HG03039 (cell line): ENCODE data around the gene VPS39.

Source experiments
- ATAC-seq: cut with Tn5 transposase; IDR thresholded peaks from one replicate; pipeline ENCODE4 v1.9.1; 2021; ENCODE audit warnings: mild to moderate bottlenecking, moderate library complexity; ENCODE audit not compliant: unreplicated experiment

The VPS39 gene

DNA sequence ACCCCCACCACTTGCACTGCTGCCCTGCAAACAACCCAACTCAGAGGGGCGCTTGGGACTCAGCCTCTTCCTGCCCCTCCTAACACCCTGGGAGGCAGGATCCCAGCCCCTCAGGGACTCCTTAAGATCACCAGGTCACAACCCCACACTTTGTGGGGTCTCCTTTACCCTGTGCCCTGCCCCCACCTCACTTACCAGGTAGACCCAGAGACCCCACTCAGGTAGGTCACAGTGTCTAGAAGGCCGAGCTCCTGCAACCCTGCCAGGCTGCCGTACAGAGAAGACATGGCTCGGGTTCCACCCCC is 60.7 kb downstream of the VPS39 start:
- ATAC-seq, result no peak

- ATAC-seq, result no peak
Observed at GRCh38 chr15:42146551-42147430, 61.3 kb downstream of the VPS39 start.

DNA sequence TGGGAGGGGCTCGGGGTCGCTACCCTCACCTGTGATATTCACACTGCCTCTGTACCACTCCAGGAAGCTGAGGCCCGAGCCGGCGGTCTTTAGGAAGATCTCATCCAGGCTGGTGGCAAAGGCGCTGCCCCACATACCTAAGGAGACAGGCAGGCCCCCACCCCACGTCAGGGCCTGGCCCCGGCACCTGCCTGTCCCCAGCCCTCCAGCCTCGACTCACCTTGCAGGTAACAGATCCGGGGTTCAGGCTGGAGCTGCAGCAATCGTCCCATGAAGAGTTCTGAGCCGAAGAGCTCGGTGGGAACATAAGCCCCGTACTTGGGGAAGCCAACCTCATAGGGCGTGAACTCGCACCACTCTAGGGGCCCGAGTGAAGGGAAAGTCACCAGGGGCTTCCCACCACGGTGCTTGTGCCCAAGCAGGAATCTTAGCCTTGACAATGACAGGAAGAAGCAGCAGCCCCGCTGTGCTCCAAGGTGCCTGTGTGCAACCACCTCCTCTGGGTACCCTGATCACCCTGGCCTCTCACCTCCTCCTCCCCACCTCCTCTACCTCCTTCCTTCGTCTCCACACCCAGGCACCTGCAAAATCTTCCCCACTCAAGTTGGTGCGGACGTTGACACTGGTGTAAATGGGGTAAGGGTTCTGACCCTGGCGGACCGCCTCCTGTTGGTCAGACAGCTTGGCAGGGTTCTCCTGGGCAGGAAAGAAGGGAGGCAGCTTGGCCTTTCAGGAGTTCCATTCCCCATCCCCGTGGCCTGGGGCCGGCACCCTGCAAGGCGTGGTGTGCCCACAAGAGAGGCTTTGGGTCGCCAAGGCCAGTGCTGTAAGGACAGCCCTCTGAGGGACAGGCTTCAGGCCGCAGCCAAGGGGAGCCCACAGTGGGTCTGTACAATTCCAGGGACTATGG is 62.3 kb downstream of the VPS39 start:
- no peak for ATAC-seq

GRCh38 chr15:42144841-42145375 is 63.2 kb downstream of the VPS39 start:
- ATAC-seq, result no peak

- no peak for ATAC-seq
Observed at GRCh38 chr15:42143866-42144625, 64.1 kb downstream of the VPS39 start.

GRCh38 chr15:42143356-42143755 is 64.7 kb downstream of the VPS39 start:
- no peak for ATAC-seq

- ATAC-seq, result no peak
Observed at GRCh38 chr15:42141795-42142667, 66.1 kb downstream of the VPS39 start.

- ATAC-seq, result no peak
Observed at GRCh38 chr15:42141246-42141645, 66.9 kb downstream of the VPS39 start.

DNA sequence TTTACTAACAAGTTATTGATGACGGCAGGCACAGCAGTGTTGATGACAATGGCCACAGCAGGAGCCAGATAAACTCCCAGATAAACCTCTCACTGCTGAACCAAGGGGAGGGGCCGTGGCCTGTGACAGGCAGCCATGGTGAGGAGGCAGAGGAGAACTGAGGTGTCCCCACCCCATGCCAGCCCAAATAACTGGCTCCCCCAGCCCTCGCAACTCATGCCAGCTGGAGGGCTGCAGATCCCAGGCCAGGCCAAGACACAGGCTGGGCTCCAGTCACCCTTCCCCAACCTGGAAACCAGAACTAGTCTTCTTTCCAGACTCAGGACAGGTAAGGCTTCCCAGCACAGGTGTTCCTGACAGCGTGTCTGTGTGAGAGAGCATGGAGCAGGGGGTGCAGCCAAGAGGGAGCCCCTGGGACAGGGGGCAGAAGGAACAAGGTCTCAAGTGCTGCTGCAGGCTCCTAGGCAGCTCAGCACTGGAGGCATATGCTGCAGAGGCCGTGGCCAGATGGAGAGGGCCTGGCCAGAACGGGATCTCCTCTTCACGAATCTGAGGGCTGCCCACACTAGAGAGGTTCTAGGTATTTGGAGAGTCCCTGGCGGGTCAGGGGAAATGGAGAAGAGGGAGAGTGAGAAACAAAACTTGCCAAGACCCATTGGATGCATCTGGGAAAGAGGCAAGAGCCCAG is 67.6 kb downstream of the VPS39 start:
- ATAC-seq, result no peak

- ATAC-seq, result no peak
Observed at GRCh38 chr15:42139596-42139995, 68.5 kb downstream of the VPS39 start.

GRCh38 chr15:42138968-42139386 is 69.1 kb downstream of the VPS39 start:
- ATAC-seq, result no peak

GRCh38 chr15:42138411-42138810 is 69.7 kb downstream of the VPS39 start:
- no peak for ATAC-seq

- no peak for ATAC-seq
Observed at GRCh38 chr15:42137461-42138261, 70.4 kb downstream of the VPS39 start.

- ATAC-seq, result no peak
Observed at GRCh38 chr15:42136513-42136912, 71.6 kb downstream of the VPS39 start.

DNA sequence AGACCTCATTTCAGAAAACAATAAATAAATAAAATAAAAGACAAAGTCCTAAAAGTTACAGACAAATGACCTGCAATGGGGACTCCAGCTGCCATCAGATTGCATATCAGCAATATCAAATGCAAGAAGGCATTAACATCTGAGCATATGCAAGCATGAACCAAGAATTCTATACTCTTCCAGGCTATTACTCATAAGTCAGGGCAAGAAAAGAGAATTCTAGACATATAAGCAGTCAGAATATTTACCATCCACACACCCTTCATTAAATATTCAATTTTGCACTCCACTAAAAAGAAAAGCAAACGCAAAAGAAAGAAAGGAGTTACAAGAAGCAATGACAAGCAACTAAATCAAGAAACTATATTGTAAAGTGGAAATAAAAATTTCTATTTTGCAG is 72.8 kb downstream of the VPS39 start:
- no peak for ATAC-seq

DNA sequence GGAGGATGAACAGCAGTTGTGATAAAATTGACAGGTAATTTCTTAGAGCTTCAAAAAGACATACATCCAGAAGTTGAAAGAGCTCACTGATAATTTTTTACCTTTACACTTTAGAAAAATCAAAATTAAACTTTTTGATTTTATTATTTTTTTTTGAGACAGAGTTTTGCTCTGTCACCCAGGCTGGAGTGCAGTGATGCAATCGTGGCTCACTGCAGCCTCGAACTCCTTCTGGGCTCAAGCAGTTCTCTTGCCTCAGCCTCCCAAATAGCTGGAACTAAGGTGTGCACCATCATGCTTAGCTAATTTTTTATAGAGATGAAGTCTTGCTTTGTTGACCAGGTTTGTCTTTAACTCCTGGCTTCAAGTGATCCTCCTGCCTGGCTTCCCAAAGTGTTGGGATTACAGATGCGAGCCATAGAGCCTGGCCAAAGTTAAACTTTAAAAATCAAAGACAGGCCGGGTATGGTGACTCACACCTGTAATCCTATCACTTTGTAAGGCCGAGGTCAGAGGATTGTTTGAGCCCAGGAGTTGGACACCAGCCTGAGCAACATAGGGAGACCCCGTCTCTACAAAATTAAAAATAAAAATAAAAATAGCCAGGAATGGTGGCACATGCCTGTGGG is 73.4 kb downstream of the VPS39 start:
- no peak for ATAC-seq

DNA sequence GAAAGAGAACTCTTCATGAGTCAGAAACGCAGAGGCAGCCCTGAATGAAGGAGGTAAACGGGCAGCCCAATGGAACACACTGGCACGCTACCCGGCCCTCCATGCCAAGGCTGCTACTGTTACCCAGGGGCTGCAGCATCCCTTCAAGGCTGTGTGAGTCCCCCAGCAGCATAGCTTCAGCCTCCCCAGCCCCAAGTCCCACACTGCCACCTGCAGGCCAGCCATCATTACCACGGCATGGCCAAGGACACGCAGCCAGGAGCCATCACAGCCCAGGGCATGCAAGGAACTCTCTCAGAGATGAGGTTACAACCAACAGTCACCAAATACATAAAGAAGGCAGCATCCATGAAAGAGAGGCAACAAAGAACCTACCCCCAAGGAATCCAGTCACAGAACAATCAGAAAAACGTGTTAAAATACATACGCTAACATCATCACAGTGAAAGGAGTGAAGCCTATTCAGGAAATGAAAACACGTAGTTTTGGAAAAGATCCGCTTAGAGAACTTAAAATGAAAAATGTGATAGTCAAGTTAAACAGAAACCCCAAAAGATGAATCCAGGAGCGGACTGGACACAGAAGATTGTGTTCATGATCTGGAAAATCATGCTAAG is 74.1 kb downstream of the VPS39 start:
- no peak for ATAC-seq

DNA sequence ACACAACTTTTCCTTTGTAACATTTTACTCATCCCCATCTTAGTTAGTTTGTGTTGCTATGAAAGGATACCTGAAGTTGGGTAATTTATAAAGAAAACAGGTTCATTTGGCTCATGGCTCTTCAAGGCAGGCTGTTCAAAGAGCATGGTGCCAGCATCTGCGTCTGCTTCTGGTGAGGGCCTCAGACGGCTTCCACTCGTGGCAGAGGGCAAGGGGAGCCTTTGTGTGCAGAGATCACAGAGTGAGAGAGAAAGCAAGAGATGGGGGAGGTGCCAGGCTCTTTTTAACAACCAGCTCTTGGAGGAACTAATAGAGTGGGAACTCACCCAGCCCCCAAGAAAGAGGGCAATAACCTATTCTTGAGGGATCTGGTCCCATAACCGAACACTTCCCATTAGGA is 74.7 kb downstream of the VPS39 start:
- ATAC-seq, result no peak
